ENCODE results near the gene PRKAR1A. TPM values are rescaled to one million over a fixed set of nuclear protein-coding genes. Genes with fewer than 3 reads are reported as not detected.

The PRKAR1A gene
- total RNA-seq, 1 experiment from 2014 or later = 158 TPM

GRCh38 chr17:68533887-68534694 is 21.9 kb downstream of the PRKAR1A start (continued):
- TF ChIP-seq, protein P1, sequence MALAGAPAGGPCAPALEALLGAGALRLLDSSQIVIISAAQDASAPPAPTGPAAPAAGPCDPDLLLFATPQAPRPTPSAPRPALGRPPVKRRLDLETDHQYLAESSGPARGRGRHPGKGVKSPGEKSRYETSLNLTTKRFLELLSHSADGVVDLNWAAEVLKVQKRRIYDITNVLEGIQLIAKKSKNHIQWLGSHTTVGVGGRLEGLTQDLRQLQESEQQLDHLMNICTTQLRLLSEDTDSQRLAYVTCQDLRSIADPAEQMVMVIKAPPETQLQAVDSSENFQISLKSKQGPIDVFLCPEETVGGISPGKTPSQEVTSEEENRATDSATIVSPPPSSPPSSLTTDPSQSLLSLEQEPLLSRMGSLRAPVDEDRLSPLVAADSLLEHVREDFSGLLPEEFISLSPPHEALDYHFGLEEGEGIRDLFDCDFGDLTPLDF (CRISPR knock-in tag; IDR thresholded peaks at IDR 0.05) = no peak
- TF ChIP-seq, protein P2, sequence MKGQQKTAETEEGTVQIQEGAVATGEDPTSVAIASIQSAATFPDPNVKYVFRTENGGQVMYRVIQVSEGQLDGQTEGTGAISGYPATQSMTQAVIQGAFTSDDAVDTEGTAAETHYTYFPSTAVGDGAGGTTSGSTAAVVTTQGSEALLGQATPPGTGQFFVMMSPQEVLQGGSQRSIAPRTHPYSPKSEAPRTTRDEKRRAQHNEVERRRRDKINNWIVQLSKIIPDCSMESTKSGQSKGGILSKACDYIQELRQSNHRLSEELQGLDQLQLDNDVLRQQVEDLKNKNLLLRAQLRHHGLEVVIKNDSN (CRISPR knock-in tag; IDR thresholded peaks at IDR 0.05) = no peak
- no peak for TF ChIP-seq OVOL2 (CRISPR knock-in tag; IDR thresholded peaks at IDR 0.05; ENCODE audit: borderline replicate concordance)
- TF ChIP-seq, protein P3, sequence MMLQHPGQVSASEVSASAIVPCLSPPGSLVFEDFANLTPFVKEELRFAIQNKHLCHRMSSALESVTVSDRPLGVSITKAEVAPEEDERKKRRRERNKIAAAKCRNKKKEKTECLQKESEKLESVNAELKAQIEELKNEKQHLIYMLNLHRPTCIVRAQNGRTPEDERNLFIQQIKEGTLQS (CRISPR knock-in tag; conservative IDR thresholded peaks at IDR 0.05) = no peak

- Mint-ChIP-seq H3K9me3 (no peaks in the 10 kb centered on the region), H3K4me3 (no peak overlapping the region), H3K36me3 (peaks cover 50% of the 10 kb centered on the region), H3K27ac (no peak overlapping the region; the same call in 1 of the 2 replicates), H3K27me3 (ENCODE audit: low read depth) (no peaks in the 10 kb centered on the region), H3K4me1 (no peaks in the 10 kb centered on the region)
- no peak for ATAC-seq
- no peak for DNase-seq (ENCODE audit: low spot score)
- CTCF ChIA-PET = interaction anchor here (0.6 to 1.6 kb wide), 7 partner anchors 15 to 505 kb away, joined by 3 to 46 read pairs (median 6); partner anchors contain the start of gene FAM20A
- POLR2A ChIA-PET = no interaction called here
- no peak for TF ChIP-seq ZNF416 (CRISPR knock-in tag; IDR thresholded peaks at IDR 0.05)
- TF ChIP-seq, protein P2 (CRISPR knock-in tag; IDR thresholded peaks at IDR 0.05) = no peak
- TF ChIP-seq ATF6 (CRISPR knock-in tag; IDR thresholded peaks at IDR 0.05) = no peak
- TF ChIP-seq ZSCAN18 (CRISPR knock-in tag; IDR thresholded peaks at IDR 0.05) = no peak
- TF ChIP-seq MXD4 (CRISPR knock-in tag; IDR thresholded peaks at IDR 0.05; ENCODE audit: borderline replicate concordance) = no peak
- no peak for TF ChIP-seq CREB1 (CRISPR knock-in tag; IDR thresholded peaks at IDR 0.05)
- TF ChIP-seq ZBTB21 (CRISPR knock-in tag; IDR thresholded peaks at IDR 0.05; ENCODE audit: borderline replicate concordance) = no peak
- TF ChIP-seq FOXK1 (CRISPR knock-in tag; IDR thresholded peaks at IDR 0.05) = no peak
- no peak for TF ChIP-seq SMAD4 (CRISPR knock-in tag; IDR thresholded peaks at IDR 0.05)
- TF ChIP-seq TCF7 (CRISPR knock-in tag; IDR thresholded peaks at IDR 0.05; ENCODE audit: low read depth) = no peak
- TF ChIP-seq ZNF121 (CRISPR knock-in tag; IDR thresholded peaks at IDR 0.05) = no peak
- no peak for TF ChIP-seq GTF2I (CRISPR knock-in tag; conservative IDR thresholded peaks at IDR 0.05)
- no peak for TF ChIP-seq FOXJ3 (CRISPR knock-in tag; IDR thresholded peaks at IDR 0.05; ENCODE audit: borderline replicate concordance)
- no peak for TF ChIP-seq MAX (CRISPR knock-in tag; IDR thresholded peaks at IDR 0.05)
- TF ChIP-seq ARID4B (CRISPR knock-in tag; IDR thresholded peaks at IDR 0.05; ENCODE audit: borderline replicate concordance) = no peak
- TF ChIP-seq, protein P4, sequence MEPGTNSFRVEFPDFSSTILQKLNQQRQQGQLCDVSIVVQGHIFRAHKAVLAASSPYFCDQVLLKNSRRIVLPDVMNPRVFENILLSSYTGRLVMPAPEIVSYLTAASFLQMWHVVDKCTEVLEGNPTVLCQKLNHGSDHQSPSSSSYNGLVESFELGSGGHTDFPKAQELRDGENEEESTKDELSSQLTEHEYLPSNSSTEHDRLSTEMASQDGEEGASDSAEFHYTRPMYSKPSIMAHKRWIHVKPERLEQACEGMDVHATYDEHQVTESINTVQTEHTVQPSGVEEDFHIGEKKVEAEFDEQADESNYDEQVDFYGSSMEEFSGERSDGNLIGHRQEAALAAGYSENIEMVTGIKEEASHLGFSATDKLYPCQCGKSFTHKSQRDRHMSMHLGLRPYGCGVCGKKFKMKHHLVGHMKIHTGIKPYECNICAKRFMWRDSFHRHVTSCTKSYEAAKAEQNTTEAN (CRISPR knock-in tag; IDR thresholded peaks at IDR 0.05) = no peak
- TF ChIP-seq, protein P5, sequence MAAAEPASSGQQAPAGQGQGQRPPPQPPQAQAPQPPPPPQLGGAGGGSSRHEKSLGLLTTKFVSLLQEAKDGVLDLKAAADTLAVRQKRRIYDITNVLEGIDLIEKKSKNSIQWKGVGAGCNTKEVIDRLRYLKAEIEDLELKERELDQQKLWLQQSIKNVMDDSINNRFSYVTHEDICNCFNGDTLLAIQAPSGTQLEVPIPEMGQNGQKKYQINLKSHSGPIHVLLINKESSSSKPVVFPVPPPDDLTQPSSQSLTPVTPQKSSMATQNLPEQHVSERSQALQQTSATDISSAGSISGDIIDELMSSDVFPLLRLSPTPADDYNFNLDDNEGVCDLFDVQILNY (CRISPR knock-in tag; IDR thresholded peaks at IDR 0.05) = no peak
Observed at GRCh38 chr17:68534695-68535088, 22.5 kb downstream of the PRKAR1A start.

All from WTC11 (cell line).